Adrenal gland (tissue), 12 donors: Measurements from ENCODE around the gene ACTG1. TPM values are rescaled to one million over a fixed set of nuclear protein-coding genes. Genes with fewer than 3 reads are reported as not detected.

Experiments
- DNase-seq, 7 donors: peaks; one replicate each; pipeline ENCODE4 v3.0.0-alpha.2; 2019 to 2020
- H3K27ac ChIP-seq, 5 donors: fragments of 200-600 bp; sonication (generic) in 4 of 5; 1 replicate in 3 of 5; 2 replicates in 2 of 5; pipeline versions ENCODE4 v1.5.1 to v1.8.0; 2016 to 2020; ENCODE audit warnings: mild to moderate bottlenecking in 1 of 5
- H3K27me3 ChIP-seq: fragments of 200-600 bp; 2 replicates; pipeline ENCODE4 v1.8.0; 2021
- H3K36me3 ChIP-seq, 2 donors: fragments of 200-600 bp; replicated peaks in 1 of 2; 1 replicate in 1 of 2; 2 replicates in 1 of 2; pipeline versions ENCODE4 v1.5.1 to v1.8.0; 2018 to 2022
- H3K4me1 ChIP-seq, 2 donors: fragments of 200-600 bp; replicated peaks in 1 of 2; 1 replicate in 1 of 2; 2 replicates in 1 of 2; pipeline versions ENCODE4 v1.5.1 to v1.8.0; 2018 to 2021
- H3K4me3 ChIP-seq, 4 donors: fragments of 200-600 bp; sonication (generic) in 3 of 4; one replicate each; pipeline ENCODE4 v1.5.1; 2016 to 2018
- H3K9me3 ChIP-seq, 3 donors: fragments of 200-600 bp; sonication (generic) in 1 of 3; replicated peaks in 1 of 3; 1 replicate in 2 of 3; 2 replicates in 1 of 3; pipeline versions ENCODE4 v1.5.1 to v1.8.0; 2016 to 2021
- CTCF ChIP-seq, 6 experiments: fragments of 450-650 bp in 4 of 6; fragments of 200-600 bp in 2 of 6; sonication (generic) in 1 of 6; IDR thresholded peaks; 1 replicate in 5 of 6; 2 replicates in 1 of 6; pipeline versions ENCODE4 v1.5.1 to v1.8.0; 2016 to 2021; ENCODE audit warnings: antibody characterized with exemption in 6 of 6, mild to moderate bottlenecking in 2 of 6, moderate library complexity in 1 of 6
- POLR2A ChIP-seq, 2 donors: fragments of 450-650 bp; IDR thresholded peaks; one replicate each; pipeline ENCODE4 v1.6.1; 2017; ENCODE audit warnings: antibody characterized with exemption in 2 of 2, mild to moderate bottlenecking in 2 of 2, moderate library complexity in 1 of 2
- WGBS, 4 donors: extraction: QIAGEN DNeasy Blood & Tissue Kit in 2 of 4; methylation state at CpG; one replicate each; pipeline versions ENCODE4 v1.1.5 to v1.1.7; 2013 to 2017; 5-methylcytosine and 5-hydroxymethylcytosine counted together
- intact Hi-C, 2 donors: fragments of 100-400 bp; cut with DNase I; formaldehyde crosslinking; loops; one replicate each; pipeline versions ENCODE4 v1.14.1 to v1.15.0; 2022 to 2023
- polyA plus RNA-seq, 3 donors: library from polyadenylated mRNA; stranded (reverse); fragments of 200-250 nt in 2 of 3; fragments of 350-450 nt in 1 of 3; fragmentation: Illumina TruSeq in 1 of 3; extraction: RNeasy Lipid Tissue Mini Kit (QIAGEN cat#74804) in 1 of 3; gene quantifications; one replicate each; pipeline ENCODE4 v1.2.3, GENCODE V29; 2013 to 2014
- total RNA-seq, 9 donors: library from RNA; depleted of rRNA in 4 of 9; stranded (reverse); fragments of >200 nt in 4 of 9; fragments of 120-200 nt in 1 of 9; fragmentation: NEBNext Ultra II Directional in 1 of 9; extraction: Animal tissue kit (Norgen Biotek cat#: 25700) in 1 of 9; gene quantifications; one replicate each; pipeline versions ENCODE4 v1.1.0 to v1.2.4, GENCODE V29; 2013 to 2023
- donor health status: healthy with polysubstance abuse.
- donor health status: Bipolar disorder and iron deficiency.
- donor health status: DM: yes; HTN: yes; CAD: no.
- donor health status: DM: no; HTN: no; CAD: no.
- donor health status: DM: no; HTN: no; CAD: no.
- donor health status: DM: yes; HTN: yes; CAD: no.

ACTG1 gene
- total and polyA plus RNA-seq, 12 donors = 828 to 6,446 (median 2,144) TPM

- Histone ChIP-seq H3K9me3 (no peaks in the 10 kb centered on the region), H3K4me3 (no peak overlapping the region), H3K27me3 (no peaks in the 10 kb centered on the region), H3K4me1 (peaks cover 15 to 25% of the 10 kb centered on the region in 2 donors), H3K27ac (no peak overlapping the region), H3K36me3 (no peaks in the 10 kb centered on the region)
- intact Hi-C loops = no loop called here
- WGBS, 4 donors = 93 to 98% (median 94%) methylated on average over 18 to 20 of the region's 20 CpGs
- no peak for TF ChIP-seq POLR2A (IDR thresholded peaks at IDR 0.05)
- TF ChIP-seq CTCF (IDR thresholded peaks at IDR 0.05) = no peak
- DNase-seq = no peak
Measured at GRCh38 chr17:81478119-81478518, 34.5 kb downstream of the ACTG1 start.

DNA sequence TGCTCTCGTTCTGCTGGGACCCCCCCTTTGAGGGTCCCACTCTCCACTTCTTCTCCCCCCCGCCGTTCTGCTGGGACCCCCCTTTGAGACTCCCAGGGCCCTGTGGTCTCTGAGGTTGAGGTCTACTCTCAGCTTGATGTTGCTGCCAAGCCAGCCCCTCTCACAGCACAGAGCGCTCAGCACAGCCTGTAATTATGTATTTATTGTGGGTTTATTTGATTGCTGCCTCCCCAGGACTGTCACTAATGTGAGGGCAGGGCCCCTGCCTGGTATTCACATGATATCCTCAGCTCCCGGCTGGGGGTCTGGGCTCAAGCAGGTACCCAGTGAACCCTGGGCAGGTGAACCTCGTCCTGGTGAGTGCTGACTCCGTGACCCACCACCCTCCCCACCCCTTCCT lies 35.4 kb downstream of the ACTG1 start:
- intact Hi-C loops = no loop called here
- H3K4me3 ChIP-seq = no peak overlapping the region
- H3K4me1 ChIP-seq = peaks cover 18 to 27% of the 10 kb centered on the region in 2 donors
- no peak for DNase-seq
- no peaks in the 10 kb centered on the region for H3K9me3 ChIP-seq
- no peaks in the 10 kb centered on the region for H3K27me3 ChIP-seq
- TF ChIP-seq CTCF (IDR thresholded peaks at IDR 0.05) = no peak
- no peak for TF ChIP-seq POLR2A (IDR thresholded peaks at IDR 0.05)
- H3K36me3 ChIP-seq = no peaks in the 10 kb centered on the region
- H3K27ac ChIP-seq = no peak overlapping the region
- WGBS, 4 donors = 76 to 93% (median 87%) methylated on average over 4 to 7 of the region's 7 CpGs

GRCh38 chr17:81476635-81477034 lies 36.0 kb downstream of the ACTG1 start:
- no peak overlapping the region for H3K27ac ChIP-seq
- no peaks in the 10 kb centered on the region for H3K27me3 ChIP-seq
- no peak for DNase-seq
- TF ChIP-seq POLR2A (IDR thresholded peaks at IDR 0.05) = no peak
- TF ChIP-seq CTCF (IDR thresholded peaks at IDR 0.05) = no peak
- H3K9me3 ChIP-seq = no peaks in the 10 kb centered on the region
- H3K4me3 ChIP-seq = no peak overlapping the region
- intact Hi-C loops = no loop called here
- no peaks in the 10 kb centered on the region for H3K36me3 ChIP-seq
- peaks cover 18 to 22% of the 10 kb centered on the region in 2 donors for H3K4me1 ChIP-seq
- WGBS, 4 donors = 88 to 91% (median 90%) methylated on average over 6 of the region's 6 CpGs

DNA sequence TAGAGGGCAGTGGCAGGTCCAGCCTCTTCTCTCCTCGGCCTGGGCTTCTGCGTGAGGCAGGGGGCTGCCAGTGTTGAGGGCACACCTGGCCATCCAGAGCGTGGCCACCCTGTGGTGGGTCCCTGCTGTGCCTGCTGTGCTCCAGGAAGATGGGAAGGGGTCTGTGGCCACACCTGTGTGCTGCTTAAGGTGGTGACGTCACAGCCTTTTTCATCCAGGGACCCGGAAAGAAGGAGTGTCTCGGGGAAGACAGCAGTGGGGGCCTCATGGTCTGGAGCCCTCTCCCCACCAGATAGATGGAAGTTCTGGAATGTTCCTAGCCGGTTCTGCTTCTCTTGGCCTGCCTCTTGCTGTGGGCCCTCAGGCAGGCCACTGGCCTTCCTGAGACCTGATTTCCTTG lies 36.5 kb downstream of the ACTG1 start:
- no peak overlapping the region for H3K27ac ChIP-seq
- peaks cover 16 to 19% of the 10 kb centered on the region in 2 donors for H3K4me1 ChIP-seq
- no peak for TF ChIP-seq POLR2A (IDR thresholded peaks at IDR 0.05)
- TF ChIP-seq CTCF (IDR thresholded peaks at IDR 0.05) = no peak
- H3K36me3 ChIP-seq = no peaks in the 10 kb centered on the region
- H3K4me3 ChIP-seq = no peak overlapping the region
- H3K27me3 ChIP-seq = no peaks in the 10 kb centered on the region
- intact Hi-C loops = no loop called here
- no peaks in the 10 kb centered on the region for H3K9me3 ChIP-seq
- WGBS, 4 donors = 88 to 93% (median 89%) methylated on average over 3 to 7 of the region's 7 CpGs
- no peak for DNase-seq
